Measurements from ENCODE around the gene ARHGEF5.
"Not testable (repeated sequence)": the region's sequence is repeated elsewhere in the genome, so short reads cannot be mapped to it uniquely, and the experiment has no call there.

Gene ARHGEF5

DNA sequence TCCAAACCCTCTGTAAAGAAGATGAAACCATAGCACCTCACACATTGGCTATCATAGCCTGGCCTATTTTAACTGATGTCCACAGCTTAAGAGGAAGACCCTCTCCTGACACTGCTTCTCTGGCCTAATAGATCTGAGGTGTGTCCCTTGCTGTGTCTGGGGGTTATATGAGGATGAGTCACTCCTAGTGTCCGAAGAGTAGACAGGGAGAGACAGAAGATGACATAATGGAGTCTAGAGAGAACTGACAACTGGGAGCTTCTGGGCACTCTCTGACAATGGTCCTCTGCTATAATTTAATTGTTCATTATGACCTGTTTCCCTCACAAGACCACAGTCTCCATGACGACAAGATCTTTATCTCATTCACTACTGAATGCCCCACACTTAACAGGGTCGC, 6.9 kb downstream of the ARHGEF5 start:
- not testable (repeated sequence) for H3K4me3 ChIP-seq (ENCODE audit: low read depth in 1 of 2, low read length in 2 of 2); H3K27ac ChIP-seq (ENCODE audit: low read length); H3K9me3 ChIP-seq (ENCODE audit: insufficient read depth, low read length, severe bottlenecking); DNase-seq; H3K79me2 ChIP-seq (ENCODE audit: insufficient read depth, low read length); H3K4me2 ChIP-seq (ENCODE audit: insufficient read depth, low read length); H3K36me3 ChIP-seq (ENCODE audit: insufficient read depth, low read length); ATAC-seq (ENCODE audit: insufficient read depth, low read depth); H2AFZ ChIP-seq (ENCODE audit: low read depth, low read length); H4K20me1 ChIP-seq (ENCODE audit: insufficient read depth, low read length); H3K4me1 ChIP-seq (ENCODE audit: insufficient read depth, low read length); H3K9ac ChIP-seq (ENCODE audit: low read depth, low read length); H3K27me3 ChIP-seq (ENCODE audit: insufficient read depth, low read length, poor library complexity)

- H3K4me2 ChIP-seq (ENCODE audit: insufficient read depth, low read length); H3K79me2 ChIP-seq (ENCODE audit: insufficient read depth, low read length); H3K4me3 ChIP-seq (ENCODE audit: low read depth in 1 of 2, low read length in 2 of 2); H3K9ac ChIP-seq (ENCODE audit: low read depth, low read length); H3K27me3 ChIP-seq (ENCODE audit: insufficient read depth, low read length, poor library complexity); H3K9me3 ChIP-seq (ENCODE audit: insufficient read depth, low read length, severe bottlenecking); H4K20me1 ChIP-seq (ENCODE audit: insufficient read depth, low read length); H2AFZ ChIP-seq (ENCODE audit: low read depth, low read length); H3K27ac ChIP-seq (ENCODE audit: low read length); DNase-seq; H3K36me3 ChIP-seq (ENCODE audit: insufficient read depth, low read length); ATAC-seq (ENCODE audit: insufficient read depth, low read depth); H3K4me1 ChIP-seq (ENCODE audit: insufficient read depth, low read length): not testable (repeated sequence)
Measured at GRCh38 chr7:144365523-144365922, 10.3 kb downstream of the ARHGEF5 start.

- DNase-seq; H3K9me3 ChIP-seq (ENCODE audit: insufficient read depth, low read length, severe bottlenecking); H3K79me2 ChIP-seq (ENCODE audit: insufficient read depth, low read length); H2AFZ ChIP-seq (ENCODE audit: low read depth, low read length); H3K4me3 ChIP-seq (ENCODE audit: low read depth in 1 of 2, low read length in 2 of 2); H4K20me1 ChIP-seq (ENCODE audit: insufficient read depth, low read length); H3K27ac ChIP-seq (ENCODE audit: low read length); H3K4me1 ChIP-seq (ENCODE audit: insufficient read depth, low read length); H3K9ac ChIP-seq (ENCODE audit: low read depth, low read length); H3K4me2 ChIP-seq (ENCODE audit: insufficient read depth, low read length); ATAC-seq (ENCODE audit: insufficient read depth, low read depth); H3K36me3 ChIP-seq (ENCODE audit: insufficient read depth, low read length); H3K27me3 ChIP-seq (ENCODE audit: insufficient read depth, low read length, poor library complexity): not testable (repeated sequence)
Measured at GRCh38 chr7:144367250-144367649, 12.0 kb downstream of the ARHGEF5 start.

GRCh38 chr7:144369221-144369620, 14.0 kb downstream of the ARHGEF5 start:
- not testable (repeated sequence) for H3K27ac ChIP-seq (ENCODE audit: low read length); H3K9me3 ChIP-seq (ENCODE audit: insufficient read depth, low read length, severe bottlenecking); H3K4me3 ChIP-seq (ENCODE audit: low read depth in 1 of 2, low read length in 2 of 2); H4K20me1 ChIP-seq (ENCODE audit: insufficient read depth, low read length); H2AFZ ChIP-seq (ENCODE audit: low read depth, low read length); H3K36me3 ChIP-seq (ENCODE audit: insufficient read depth, low read length); H3K4me1 ChIP-seq (ENCODE audit: insufficient read depth, low read length); H3K79me2 ChIP-seq (ENCODE audit: insufficient read depth, low read length); H3K27me3 ChIP-seq (ENCODE audit: insufficient read depth, low read length, poor library complexity); H3K9ac ChIP-seq (ENCODE audit: low read depth, low read length); DNase-seq; ATAC-seq (ENCODE audit: insufficient read depth, low read depth); H3K4me2 ChIP-seq (ENCODE audit: insufficient read depth, low read length)

DNA sequence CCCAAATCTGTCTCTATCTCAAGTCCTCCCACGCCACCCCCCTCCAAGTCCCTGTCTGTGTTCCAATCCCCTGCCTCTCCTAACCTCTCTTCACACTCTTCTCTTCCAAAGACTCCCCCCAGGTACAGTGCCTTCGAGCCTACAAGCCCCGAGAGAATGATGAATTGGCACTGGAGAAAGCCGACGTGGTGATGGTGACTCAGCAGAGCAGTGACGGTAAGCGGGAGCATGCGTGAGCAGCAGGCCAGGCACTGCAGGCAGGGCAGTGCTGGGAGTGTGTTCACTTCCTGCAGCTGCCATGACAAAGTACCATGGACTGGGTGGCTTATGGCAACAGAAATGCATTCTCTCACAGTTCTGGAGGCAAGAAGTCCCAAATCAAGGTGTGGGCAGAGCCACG, 23.4 kb downstream of the ARHGEF5 start:
- H3K4me2 ChIP-seq (ENCODE audit: insufficient read depth, low read length), result no peak overlapping the region
- H3K27me3 ChIP-seq (ENCODE audit: insufficient read depth, low read length, poor library complexity), result no peaks in the 10 kb centered on the region
- H3K4me1 ChIP-seq (ENCODE audit: insufficient read depth, low read length), result no peaks in the 10 kb centered on the region
- H3K9ac ChIP-seq (ENCODE audit: low read depth, low read length), result no peak overlapping the region
- no peak overlapping the region for H3K27ac ChIP-seq (ENCODE audit: low read length)
- DNase-seq (no peak), ATAC-seq (ENCODE audit: insufficient read depth, low read depth) (no peak)
- no peaks in the 10 kb centered on the region for H3K79me2 ChIP-seq (ENCODE audit: insufficient read depth, low read length)
- no peak overlapping the region for H3K4me3 ChIP-seq (ENCODE audit: low read depth in 1 of 2, low read length in 2 of 2)
- H3K9me3 ChIP-seq (ENCODE audit: insufficient read depth, low read length, severe bottlenecking), result no peaks in the 10 kb centered on the region
- H4K20me1 ChIP-seq (ENCODE audit: insufficient read depth, low read length), result no peaks in the 10 kb centered on the region
- no peak for TF ChIP-seq EZH2 (IDR thresholded peaks at IDR 0.05; ENCODE audit: borderline replicate concordance, low read depth, low read length, severe bottlenecking)
- TF ChIP-seq, protein P1, sequence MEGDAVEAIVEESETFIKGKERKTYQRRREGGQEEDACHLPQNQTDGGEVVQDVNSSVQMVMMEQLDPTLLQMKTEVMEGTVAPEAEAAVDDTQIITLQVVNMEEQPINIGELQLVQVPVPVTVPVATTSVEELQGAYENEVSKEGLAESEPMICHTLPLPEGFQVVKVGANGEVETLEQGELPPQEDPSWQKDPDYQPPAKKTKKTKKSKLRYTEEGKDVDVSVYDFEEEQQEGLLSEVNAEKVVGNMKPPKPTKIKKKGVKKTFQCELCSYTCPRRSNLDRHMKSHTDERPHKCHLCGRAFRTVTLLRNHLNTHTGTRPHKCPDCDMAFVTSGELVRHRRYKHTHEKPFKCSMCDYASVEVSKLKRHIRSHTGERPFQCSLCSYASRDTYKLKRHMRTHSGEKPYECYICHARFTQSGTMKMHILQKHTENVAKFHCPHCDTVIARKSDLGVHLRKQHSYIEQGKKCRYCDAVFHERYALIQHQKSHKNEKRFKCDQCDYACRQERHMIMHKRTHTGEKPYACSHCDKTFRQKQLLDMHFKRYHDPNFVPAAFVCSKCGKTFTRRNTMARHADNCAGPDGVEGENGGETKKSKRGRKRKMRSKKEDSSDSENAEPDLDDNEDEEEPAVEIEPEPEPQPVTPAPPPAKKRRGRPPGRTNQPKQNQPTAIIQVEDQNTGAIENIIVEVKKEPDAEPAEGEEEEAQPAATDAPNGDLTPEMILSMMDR (IDR thresholded peaks at IDR 0.05; ENCODE audit: borderline replicate concordance, extremely low read depth, low read length, poor library complexity, severe bottlenecking), result no peak
- no peak overlapping the region for H2AFZ ChIP-seq (ENCODE audit: low read depth, low read length)
- no peaks in the 10 kb centered on the region for H3K36me3 ChIP-seq (ENCODE audit: insufficient read depth, low read length)
